HG03064 (cell line): ENCODE measurements around the gene RPAP3.
"Not testable (repeated sequence)": the region's sequence is repeated elsewhere in the genome, so short reads cannot be mapped to it uniquely, and the experiment has no call there.

Experiments used
- ATAC-seq: cut with Tn5 transposase; IDR thresholded peaks from one replicate; pipeline ENCODE4 v1.9.1; 2021; ENCODE audit warnings: low read depth; ENCODE audit not compliant: unreplicated experiment

RPAP3 gene

DNA sequence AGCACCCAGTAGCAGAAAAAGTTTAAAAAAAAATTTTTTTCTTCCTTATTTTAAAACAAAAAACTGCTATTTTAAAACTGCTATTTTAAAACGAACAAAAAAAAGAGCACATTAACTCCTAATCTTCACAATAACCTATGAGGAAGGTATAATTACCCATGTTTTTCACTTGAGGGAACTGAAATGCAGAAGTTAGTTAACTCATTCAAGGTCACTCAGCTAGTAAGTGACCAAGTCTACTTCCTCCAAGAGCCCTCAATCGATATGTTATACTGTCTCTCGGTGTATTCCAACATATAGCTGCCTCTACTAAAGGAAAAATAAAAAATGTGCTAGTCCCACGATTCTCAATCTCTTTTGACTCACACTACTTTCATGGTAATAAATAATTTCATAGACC lies 7.8 kb downstream of the RPAP3 start:
- ATAC-seq = no peak

DNA sequence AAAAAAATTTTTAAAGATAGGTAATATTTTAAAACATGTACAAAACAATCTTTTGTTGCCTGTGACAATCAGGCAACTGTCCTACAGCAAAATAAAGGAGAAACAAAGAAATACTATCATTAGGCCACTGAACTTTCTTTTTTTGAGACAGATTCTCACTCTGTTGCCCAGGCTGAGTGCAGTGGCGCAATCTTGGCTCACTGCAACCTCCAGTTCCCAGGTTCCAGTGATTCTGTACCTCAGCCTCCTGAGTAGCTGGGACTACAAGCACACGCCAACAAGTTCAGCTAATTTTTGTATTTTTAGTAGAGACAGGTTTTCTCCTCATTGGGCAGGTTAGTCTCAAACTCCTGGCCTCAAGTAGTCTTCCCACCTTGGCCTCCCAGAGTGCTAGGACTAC lies 16.6 kb downstream of the RPAP3 start:
- no peak for ATAC-seq

DNA sequence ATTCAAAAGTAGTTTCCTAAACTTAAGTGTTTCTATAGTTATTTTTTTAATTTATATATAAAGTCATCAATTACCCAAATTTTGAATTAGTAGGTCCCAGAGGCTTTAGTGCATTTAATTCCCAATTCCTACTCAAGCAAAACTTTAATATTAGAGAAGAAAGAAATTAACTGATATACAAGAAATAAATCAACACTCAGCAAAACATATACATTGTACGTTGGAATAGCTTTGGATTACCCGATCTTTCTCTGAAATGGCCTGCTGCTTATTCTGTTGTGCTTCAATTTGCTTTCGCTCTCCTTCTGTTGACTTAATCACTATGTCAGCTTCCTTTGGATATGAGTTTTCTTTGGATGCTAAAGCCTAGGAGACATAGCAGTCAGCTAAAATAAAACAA lies 18.2 kb downstream of the RPAP3 start:
- ATAC-seq = no peak

DNA sequence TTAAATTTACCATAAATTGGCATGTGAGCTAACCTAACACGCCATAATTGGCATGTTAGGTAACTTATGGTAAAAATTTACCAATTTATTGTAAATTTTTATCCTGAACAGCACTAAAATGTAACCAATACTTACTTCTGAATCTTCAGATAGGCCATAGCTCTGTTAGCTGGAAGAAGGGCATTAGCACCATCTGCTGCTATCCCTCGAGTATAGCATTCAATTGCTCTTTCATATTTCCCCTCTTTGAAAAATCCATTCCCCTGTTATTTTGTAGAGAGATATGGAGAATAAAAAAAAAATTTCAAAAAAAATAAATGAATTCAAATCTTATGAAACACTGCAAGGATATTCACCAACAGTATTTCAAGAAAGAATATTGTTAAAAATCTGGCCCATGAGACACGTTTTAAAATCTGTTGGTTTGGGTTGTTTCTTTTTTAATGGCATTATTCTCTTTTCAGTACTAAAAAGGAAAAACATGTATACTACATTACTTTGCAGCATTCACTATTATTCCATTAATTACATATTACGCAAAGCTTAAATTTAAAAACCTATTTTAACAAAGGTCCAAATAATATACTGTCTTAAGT lies 19.1 kb downstream of the RPAP3 start:
- no peak for ATAC-seq

DNA sequence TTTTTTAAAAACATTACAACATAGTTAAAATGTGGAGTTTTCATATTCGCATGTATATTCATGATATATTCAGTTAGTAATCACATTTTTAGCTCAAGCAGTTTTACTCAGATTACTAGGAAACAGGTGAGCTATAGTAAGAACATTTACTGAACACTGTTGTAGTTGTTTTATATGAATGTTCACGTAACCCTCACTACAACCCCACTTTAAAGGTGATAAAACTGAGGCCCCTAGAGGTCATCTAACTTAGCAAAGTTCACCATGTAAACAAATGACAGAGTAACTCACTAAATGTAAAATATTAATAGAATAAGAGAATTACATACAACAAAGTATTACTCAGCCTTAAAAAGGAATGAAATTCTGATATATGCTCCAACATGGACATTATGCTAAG lies 26.0 kb downstream of the RPAP3 start:
- ATAC-seq = no peak

DNA sequence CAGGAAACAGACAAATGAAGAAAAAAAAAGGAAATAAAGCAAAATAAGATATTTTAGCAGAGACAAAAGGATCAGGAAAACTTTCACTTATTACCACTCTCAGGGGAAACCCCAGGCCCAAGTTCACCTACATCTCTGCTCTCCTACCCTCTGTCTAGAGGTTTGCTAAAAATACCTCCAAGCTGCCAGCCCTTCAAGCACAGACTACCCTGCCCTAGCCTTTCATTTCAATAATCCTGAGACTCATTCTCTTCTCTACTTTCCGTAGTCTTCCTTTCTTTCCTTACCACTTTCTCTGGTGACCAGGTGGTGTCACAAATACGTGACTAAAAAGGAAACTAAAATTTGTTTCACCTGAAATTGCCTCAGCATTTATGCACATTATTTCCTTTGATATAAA lies 33.8 kb downstream of the RPAP3 start:
- no peak for ATAC-seq

- ATAC-seq = not testable (repeated sequence)
These were observed 37.9 kb downstream of the RPAP3 start for GRCh38 chr12:47667935-47668334.

DNA sequence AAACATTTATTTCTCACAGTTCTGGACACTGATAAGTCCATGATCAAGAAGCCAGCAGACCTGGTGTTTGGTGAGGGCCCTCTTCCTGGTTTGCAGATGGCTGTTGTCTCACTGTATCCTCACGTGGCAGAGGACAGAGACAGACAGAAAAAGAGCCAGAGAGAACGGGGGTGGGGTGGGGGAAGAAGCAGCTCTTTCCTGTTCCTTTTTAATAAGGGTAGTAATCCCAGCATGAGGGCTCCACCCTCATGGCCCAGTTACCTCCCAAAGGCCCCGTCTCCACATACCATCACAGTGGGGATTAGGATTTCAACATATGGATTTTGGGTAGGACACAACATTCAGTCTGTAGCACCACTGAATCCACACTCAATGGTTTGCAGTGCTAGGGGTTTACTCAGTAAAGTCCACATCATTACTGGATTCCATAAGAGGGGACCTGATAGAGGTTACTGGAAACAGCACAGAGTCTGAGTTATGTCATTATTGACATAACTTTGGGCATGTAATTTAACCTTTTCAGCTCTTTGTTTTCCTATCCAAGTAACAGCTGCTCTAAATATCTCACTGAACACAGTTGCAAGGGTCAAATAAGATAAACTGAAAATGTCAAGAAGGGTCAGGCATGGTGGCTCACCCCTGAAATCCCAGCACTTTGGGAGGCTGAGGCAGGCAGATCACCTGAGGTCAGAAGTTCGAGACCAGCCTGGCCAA lies 53.2 kb downstream of the RPAP3 start:
- ATAC-seq = no peak

DNA sequence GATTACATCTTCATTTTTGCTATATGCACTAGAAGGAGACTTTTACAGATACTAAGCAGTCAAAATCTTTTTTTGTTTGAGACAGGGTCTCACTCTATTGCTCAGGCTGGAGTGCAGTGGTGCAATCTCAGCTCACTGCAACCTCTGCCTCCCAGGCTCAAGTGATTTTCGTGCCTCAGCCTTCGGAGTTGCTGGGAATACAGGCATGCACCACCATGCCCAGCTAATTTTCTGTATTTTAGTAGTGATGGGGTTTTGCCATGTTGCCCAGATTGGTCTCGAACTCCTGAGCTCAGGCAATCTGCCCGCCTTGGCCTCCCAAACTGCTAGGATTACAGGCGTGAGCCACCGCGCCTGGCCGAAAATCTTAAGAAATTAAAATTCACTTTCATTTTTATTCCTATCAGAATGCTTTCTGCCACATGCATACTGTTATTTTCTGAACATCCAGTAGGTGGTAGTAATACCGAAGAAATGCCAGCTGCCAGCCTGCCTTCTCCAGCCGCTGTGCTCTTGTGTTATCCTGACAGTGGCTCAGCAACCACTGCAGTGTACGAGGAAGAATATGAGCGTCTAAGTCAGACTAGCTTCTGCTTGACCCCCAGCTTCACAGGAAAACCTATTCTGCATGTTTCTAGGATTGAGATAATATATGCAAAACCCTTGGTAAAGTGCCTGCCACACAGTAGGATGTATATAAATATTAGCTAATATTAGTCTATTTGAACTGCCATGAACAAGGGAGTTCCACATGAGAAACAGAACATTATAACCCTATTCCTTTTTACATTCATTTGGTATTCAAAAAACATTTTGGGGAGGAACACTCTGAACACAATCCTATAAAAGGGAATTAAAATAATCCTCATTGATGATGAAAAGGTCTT lies 54.2 kb downstream of the RPAP3 start:
- ATAC-seq = peak; percentile 84

GRCh38 chr12:47650469-47650868 lies 55.4 kb downstream of the RPAP3 start:
- ATAC-seq = no peak

GRCh38 chr12:47649381-47649780 lies 56.4 kb downstream of the RPAP3 start:
- no peak for ATAC-seq

GRCh38 chr12:47648056-47648579 lies 57.7 kb downstream of the RPAP3 start:
- ATAC-seq = no peak

DNA sequence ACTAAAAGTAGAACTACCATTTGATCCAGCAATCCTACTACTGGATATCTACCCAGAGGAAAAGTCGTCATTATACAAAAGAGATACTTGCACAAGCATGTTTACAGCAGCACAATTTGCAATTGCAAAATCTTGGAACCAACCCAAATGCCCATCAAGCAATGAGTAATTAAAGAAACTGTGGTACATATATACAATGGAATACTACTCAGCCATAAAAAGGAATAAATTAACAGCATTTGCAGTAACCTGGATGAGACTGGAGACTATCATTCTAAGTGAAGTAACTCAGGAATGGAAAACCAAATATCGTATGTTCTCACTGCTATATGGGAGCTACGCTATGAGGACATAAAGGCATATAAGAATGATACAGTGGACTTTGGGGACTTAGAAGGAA lies 63.5 kb downstream of the RPAP3 start:
- not testable (repeated sequence) for ATAC-seq

DNA sequence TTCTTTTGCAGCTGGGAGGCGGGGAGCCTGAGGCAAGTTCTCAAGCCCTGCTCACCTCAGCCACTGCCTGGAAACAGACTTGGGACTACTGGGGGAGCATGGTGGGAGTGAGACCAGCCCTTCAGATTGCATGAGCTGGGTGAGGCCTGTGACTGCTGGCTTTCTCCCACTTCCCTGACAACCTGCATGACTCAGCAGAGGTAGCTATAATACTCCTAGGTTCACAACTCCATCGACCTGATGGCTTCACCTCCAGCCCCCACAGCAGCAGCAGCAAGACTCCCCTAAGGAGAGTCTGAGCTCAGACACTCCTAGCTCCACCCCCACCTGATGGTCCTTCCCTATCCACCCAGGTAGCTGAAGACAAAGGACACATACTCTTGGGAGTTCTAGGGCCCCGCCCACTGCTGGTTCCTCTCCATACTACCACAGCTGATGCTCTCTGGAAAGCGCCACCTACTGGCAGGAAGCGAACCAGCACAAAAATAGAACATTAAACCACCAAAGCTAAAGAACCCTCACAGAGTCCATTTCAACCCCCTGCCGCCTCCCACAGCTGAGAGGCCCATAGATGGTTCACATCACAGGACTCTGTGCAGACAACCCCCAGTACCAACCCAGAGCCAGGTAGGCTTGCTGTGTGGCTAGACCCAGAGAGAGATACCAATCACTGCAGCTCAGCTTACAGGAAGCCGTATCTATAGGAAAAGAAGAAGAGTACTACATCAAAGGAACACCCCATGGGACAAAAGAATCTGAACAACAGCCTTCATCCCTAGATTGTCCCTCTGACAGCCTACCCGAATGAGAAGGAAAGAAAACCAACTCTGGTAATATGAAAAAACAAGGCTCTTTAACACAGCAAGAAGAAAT lies 68.7 kb downstream of the RPAP3 start:
- ATAC-seq = no peak

DNA sequence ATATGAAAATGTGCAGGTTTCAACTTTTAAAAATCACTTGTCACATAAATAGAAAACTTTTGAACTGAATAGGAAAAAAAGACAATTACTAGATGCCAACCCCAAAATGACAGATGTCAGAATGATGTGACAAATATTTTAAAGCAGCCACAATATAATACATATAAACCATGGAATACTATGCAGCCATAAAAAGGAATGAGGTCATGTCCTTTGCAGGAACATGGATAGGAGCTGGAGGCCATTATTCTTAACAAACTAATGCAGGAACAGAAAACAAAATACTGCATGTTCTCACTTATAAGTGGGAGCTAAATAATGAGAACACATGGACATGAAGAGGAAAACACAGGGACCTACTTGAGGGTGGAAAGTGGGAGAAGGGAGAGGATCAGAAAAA lies 70.1 kb downstream of the RPAP3 start:
- not testable (repeated sequence) for ATAC-seq

GRCh38 chr12:47634127-47634526 lies 71.7 kb downstream of the RPAP3 start:
- no peak for ATAC-seq

GRCh38 chr12:47621960-47622359 lies 83.9 kb downstream of the RPAP3 start:
- ATAC-seq = no peak

DNA sequence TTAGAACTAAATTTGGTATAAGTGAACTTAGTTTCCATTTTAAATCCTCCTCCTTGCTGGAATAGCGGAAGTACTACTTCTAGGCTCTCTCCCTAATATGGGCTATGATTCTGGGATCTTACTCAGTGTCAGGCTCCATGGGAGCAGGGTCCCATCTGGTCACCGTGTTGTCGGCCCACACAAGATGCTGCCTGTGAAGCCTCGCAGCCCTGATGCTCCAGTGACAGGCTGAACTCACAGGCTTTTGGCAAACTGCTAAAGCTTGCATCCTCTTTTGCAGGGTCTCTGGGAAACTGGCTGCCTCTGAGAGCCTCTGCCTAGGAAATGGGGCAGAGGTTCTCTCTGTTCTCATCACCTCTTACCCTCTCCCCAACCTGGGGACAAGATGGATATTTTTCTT lies 88.4 kb downstream of the RPAP3 start:
- no peak for ATAC-seq

DNA sequence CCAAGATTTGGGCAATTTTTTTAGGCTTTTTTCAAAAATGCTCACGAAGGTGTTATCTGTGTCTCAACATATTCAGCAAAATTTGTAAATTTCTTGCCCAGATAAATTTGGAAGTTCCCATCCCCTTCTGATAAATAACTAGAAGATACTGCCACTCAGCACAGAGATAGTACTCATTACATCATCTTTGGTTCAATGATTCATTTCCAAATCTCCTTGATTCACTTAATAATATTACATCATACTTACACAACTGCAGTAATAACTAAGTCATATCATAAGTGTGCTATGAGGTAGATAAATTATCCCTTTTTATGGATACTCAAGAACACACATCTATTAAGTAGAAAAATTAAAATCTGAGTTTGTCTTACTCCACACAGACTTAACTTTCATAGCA lies 89.4 kb downstream of the RPAP3 start:
- ATAC-seq = no peak

- ATAC-seq = no peak
These were observed 90.1 kb downstream of the RPAP3 start for GRCh38 chr12:47615711-47616110.
